Inferior parietal cortex (tissue), 1 donor: ENCODE results near the gene SLC22A4.
A peak's percentile ranks its signal among the peaks of the same experiment; 100 is the strongest.

Experiments used
- DNase-seq: peaks from one replicate; pipeline ENCODE4 v3.0.0-alpha.2; 2016; ENCODE audit errors: extremely low spot score

The SLC22A4 gene

DNA sequence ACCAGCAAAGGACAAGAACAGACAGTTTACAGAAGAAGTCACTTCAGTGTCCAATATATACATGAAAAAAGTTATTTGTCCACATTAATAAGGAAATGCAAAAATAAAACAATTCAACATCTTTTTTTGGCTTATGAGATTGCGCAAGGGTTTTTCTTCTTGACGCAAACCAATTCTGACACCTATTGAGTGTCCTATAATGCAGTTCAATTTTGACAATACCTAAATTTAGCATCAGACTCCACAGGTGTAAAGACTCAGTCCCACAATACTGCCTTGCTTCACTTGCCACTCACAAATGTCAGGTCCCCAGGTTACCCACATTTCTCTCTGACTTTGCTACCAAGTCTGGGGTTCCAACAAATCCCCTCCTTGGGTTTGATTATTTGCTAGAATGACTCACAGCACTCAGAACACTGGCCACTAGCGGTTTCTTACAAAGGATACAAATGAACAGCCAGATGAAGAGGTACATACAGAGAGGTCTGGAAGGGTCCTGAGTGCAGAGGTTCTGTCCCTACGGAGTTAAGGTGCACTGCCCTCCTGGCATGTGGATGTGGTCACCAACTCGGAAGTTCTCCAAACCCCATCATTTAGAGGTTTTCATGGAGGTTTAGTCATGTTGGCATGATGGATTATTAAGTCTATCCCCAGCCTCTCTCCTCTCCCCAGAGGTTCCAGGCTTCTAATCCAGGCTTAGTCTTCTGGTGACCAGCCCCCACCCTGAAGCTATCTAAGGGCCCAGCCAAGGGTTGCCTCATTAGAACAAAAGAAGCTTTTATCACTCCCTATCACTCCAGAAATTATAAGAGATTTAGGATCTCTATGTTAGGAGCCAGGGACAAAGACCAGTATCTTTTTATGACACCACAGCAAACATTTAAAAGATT, 48.3 kb downstream of the SLC22A4 start:
- DNase-seq = no peak

DNA sequence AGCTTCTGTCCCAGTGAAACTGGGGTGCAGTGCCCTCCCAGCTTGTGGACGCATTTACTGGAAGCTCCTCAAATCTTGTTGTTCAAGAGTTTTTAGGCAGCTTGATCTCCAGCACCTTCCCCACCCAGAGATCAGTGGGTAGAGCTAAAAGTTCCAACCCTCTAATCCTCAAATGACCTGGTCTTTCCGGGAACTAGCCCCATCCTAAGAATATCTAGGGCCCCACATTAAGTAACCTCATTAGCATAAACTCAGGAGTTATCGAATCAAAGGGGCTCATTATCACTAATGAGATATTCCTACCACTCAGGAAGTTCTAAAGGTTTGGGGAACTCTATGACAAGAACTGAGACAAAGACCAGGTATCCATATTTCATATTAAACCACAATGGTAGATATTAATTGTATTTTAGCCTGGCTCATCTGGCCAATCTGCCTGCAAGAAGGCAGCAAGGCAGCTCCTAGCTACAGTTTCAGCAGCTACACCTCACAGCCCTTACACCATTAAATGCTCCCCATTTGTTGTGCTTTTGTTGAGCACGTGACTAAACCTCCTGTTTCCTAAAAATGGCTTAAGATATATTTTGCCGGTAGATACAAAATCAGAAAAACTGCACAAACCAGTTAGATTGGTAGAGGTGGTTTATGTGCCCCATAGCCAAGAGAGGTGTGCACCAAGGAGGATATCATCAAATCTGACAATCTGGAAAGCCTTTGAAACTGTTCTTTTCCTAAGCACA, 50.8 kb downstream of the SLC22A4 start:
- no peak for DNase-seq

DNA sequence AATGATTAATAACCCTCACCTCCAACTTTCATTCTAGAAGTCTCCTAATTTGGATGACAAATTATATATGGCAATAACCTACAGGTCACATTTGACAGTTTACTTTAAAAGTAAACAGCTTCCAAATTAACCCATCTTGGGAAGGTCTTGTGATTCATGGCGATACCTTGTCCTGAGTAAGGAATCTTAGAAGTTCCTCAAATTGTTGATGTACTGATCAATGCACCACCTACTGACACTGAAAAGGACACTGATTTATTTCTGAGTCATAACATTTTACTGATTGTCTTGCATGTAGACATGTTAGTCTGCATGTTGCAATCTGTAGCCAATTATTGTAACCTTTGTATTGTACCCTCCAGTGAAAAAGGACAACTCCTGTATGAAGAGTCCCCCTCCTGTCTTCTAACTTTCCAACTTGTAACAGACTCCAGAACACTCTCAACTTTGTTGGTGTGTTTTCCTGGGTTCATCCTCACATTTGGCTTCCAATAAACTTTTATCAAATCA, 59.3 kb downstream of the SLC22A4 start:
- DNase-seq = no peak

DNA sequence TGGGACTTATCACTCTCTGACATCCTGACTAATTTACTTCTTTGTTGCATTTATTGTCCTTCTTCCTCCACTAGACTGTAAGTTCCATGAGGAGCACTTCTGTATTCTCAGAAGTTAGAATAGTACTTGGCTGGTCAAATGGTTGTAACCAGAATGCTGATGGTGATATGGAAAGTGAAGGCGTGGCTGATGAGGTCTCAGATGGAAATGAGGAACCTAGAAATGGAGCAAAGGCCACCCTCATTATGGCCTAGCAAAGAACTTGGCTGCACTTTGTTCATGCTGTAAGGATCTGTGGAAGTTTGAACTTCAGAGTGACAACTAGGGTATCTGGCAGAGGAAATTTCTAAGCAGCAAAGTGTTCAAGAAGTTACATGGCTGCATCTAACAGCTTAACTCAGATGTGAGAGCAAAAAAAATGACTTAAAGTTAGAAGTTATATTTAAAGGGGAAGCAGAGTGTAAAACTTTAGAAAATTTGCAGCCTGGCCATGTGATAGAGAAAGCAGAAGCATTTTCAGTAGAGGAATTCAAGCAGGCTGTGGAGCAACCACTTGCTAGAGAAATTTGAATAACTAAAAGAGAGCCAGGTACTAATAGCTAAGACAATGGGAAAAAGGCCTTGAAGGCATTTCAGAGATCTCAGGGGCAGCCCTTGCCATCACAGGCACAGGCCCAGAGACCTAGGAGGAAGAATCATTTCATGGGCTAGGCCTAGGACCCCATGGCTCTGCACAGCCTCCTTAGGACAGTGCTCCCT, 60.4 kb downstream of the SLC22A4 start:
- no peak for DNase-seq

DNA sequence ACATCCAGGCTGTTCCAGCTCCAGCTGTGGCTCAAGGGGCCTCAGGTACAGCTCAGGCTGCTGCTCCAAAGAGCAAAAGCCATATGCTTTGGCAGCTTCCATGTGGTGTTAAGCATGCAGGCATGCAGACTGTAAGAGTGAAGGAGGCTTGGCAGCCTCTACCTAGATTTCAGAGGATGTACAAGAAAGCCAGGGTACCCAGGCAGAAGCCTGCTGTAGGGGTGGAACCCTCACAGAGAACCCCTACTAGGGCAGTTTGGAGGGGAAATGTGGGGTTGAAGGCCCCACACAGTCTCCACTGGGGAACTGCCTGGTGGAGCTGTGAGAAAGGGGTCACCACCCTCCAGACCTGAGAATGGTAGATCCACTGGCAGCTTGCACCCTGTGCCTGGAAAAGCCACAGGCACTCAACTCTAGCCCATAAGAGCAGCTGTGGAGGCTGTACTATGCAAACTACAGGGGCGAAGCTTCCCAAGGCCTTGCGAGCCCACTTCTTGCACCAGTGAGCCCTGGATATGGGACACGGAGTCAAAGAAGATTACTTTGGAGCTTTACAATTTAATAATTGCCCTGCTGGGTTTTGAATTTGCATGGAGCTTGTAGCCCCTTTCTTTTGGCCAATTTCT, 61.1 kb downstream of the SLC22A4 start:
- no peak for DNase-seq

DNA sequence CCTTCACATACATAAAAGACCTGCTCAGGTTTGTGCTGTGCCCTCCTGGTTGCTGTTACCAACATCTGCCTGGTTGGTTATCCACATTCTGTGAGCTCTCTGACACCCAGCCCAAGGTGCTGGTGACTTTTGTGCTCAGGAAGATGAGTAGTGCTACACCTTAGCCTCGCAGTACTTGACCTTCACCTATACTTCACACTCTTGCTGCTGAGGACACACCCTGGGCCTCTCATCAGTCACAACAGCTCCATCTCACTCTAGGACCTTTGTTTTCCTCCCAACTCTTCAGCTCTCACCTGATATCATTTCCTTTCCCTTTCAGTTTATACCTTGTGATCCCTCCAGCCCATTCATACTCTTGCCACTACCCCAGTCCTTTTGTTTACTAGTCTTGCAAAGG, 64.6 kb downstream of the SLC22A4 start:
- DNase-seq = no peak

DNA sequence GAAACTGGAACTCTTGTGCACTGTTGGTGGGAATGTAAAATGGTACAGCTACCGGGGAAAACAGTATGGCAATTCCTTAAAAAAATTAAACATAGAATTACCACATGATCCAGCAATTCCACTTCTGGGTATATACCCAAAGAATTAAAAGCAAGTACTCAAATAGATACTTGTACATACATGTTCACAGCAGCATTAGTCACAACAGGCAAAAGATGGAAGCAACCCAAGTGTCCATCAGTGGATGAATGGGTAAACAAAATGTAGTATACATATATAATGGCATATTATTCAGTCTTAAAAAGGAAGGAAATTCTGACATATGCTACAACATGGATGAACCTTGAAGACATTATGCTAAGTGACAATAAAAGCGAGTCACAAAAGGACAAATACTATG, 67.9 kb downstream of the SLC22A4 start:
- DNase-seq = no peak

DNA sequence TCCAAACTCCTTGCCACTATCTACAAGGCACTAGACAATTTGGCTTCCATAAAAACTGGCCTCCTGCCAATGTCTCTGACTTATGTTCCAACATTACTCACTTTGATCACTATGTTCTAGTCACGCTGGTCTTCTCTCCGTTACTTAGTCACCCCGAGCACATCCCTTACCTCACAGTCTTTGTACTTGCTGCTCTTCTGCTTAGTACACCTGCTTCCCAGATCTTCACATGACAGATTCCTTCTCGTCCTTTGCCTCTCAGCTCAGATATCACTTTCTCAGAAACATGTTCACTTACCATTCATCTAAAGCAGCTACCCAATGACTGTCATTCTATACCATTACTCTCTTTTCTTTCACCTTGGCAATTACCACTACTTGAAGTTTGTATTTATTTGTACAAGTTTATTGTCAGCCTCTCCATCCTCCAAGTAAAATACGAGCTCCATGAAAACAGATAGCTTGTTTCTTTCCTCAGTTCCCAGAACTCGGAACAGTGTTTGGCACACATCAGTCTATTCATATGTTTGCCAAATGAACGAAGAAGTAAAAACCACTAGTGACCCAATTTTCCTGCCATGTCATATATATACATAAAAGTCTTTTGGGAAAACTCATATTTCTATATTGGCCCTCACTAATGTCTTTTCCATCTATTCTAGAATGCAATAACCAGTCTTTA, 69.4 kb downstream of the SLC22A4 start:
- no peak for DNase-seq

DNA sequence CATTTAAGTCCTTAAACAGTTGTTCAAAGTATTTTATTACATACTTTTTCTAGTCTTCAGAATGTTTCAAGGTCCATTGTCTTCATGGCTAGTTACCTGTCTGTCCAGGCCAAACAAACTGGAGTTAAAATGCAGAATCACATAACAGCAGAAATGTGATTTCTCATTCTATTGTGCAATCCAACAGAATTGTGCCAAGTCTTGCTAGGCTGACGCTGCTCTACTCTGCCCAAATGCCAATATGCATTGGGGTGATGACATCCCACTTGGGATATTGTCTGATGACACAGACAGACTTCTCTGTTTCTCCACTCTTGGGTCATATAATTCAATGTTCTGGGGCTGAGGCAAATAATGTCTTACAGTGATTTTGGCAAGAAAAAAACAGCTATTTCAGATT, 70.1 kb downstream of the SLC22A4 start:
- no peak for DNase-seq

DNA sequence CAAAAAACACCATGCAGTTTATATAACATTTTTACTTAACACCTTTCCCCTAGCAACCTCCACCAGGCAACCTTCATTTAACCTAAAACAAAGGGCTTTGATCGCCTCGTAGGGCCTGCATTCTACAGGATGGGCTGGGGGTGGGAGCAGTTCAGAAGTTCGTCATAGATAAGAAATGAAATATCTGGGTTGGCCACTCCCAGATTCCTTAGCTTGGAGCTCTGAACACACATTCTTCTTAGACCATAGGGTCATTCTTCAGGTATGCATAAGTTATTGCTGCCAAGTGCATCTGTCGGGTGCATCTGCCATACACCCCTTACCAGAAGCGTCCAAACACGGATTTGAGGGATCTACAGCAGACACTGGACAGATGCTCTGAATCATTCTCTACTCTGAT, 71.0 kb downstream of the SLC22A4 start:
- no peak for DNase-seq

DNA sequence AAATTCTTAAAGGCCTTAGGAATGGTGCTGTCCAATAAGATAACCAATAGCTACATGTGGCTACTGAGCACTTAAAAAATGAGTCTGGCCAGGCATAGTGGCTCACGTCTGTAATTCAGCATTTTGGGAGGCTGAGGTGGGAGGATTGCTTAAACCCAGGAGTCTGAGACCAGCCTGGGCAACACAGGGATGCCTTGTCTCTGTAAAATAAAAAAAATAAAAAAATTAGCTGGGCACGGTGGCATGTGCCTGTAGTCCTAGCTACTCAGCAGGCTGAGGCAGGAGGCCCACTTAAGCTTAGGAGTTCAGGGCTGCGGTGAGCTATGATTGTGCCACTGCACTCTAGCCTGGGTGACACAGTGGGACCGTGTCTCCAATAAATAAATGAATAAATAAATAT, 74.0 kb downstream of the SLC22A4 start:
- DNase-seq = no peak

DNA sequence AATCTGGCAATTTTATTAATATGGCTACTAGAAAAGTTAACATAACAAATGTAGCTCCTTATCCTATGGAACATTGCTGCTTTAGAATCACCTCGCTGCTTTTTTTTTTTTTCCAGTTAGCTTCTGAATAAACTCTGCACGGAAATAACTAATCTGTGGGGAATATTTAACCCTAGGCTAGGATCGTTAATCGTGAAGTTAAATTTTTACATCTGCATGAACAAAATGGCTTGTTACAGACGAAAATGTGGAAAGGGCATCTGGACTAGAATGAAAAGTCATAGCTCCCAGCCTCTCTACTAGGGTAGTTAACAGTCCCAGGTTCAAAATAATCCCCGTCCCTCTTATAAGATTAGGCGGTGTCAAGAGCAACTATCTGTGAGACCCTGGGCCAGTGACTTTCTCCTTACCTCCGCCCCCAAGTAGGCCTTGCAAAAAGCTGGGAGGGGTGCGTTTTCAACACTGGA, 74.8 kb downstream of the SLC22A4 start:
- peak; percentile 52 for DNase-seq

DNA sequence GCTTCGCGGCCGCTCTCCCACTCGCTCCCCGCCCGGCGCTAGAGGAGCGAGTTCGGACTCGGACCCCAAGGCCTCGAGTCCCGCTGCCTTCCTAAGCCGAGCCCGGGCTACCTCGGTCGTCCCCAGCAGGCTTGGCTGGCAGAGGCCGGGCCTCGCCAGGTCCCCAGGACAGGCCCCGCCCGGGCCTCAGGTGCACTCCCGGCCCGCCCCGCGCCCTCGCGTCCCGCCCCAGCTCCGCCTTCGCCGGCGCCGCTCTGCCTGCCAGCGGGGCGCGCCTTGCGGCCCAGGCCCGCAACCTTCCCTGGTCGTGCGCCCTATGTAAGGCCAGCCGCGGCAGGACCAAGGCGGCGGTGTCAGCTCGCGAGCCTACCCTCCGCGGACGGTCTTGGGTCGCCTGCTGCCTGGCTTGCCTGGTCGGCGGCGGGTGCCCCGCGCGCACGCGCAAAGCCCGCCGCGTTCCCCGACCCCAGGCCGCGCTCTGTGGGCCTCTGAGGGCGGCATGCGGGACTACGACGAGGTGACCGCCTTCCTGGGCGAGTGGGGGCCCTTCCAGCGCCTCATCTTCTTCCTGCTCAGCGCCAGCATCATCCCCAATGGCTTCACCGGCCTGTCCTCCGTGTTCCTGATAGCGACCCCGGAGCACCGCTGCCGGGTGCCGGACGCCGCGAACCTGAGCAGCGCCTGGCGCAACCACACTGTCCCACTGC, 75.4 kb downstream of the SLC22A4 start, which contains the start of gene SLC22A5:
Gene SLC22A5 (plus strand): TSS at position 237 of the 707 bp plus-strand sequence. CDS start 263 bp downstream, at position 500.
- peak; percentile 50 for DNase-seq

DNA sequence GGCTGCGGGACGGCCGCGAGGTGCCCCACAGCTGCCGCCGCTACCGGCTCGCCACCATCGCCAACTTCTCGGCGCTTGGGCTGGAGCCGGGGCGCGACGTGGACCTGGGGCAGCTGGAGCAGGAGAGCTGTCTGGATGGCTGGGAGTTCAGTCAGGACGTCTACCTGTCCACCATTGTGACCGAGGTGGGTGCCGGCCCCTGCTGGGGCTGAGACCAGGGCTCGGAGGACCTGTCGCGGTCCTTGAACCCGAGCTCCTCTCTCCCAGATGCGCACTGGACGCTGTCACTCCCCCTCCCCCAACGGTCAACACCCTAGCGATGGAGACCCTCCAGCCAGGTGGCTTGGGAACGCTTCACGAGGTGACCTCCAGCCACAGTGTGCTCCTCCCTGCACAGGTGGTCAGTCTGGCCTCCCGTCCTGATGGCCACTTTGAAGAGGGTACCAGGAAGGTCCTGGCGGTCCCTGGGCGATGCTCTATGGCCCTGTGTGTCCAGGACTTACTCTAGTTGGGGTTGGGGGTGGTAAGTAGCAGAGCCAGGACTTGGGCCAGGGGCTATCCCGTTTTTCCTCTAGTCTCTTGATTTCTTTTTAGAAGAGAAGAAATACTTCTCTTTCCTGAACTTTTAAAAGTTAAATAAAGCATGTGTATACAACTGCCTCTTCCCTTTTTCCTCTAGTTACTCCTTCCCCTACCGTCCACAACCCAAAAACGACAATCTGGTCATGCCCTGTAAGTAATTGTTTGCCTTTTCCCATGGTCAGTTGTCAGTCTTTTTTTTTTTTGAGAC, 76.2 kb downstream of the SLC22A4 start:
- no peak for DNase-seq

DNA sequence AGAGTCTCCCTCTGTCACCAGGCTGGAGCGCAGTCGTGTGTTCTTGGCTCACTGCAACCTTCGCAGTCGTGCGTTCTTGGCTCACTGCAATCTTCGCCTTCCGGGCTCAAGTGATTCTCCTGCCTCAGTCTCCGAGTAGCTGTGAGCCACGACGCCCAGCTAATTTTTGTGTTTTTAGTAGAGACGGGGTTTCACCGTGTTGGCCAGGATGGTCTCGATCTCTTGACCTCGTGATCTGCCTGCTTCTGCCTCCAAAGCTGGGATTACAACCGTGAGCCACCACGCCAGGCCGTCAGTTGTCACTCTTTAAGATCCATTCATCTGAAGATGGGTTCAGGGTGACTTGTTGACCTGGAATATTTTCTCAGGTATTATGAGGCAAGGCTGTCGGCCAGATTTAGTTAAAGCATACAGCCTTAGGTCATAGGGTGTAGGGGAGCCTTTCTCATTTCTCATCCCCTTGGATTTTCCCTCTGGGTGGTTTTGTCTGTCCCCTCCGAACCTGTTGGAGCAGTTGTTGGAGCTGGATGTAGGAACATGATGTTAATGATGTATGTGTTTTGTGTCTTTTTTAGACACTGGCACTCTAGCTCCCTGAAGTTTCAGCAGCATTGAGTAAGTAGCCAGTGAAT, 76.9 kb downstream of the SLC22A4 start:
- no peak for DNase-seq

DNA sequence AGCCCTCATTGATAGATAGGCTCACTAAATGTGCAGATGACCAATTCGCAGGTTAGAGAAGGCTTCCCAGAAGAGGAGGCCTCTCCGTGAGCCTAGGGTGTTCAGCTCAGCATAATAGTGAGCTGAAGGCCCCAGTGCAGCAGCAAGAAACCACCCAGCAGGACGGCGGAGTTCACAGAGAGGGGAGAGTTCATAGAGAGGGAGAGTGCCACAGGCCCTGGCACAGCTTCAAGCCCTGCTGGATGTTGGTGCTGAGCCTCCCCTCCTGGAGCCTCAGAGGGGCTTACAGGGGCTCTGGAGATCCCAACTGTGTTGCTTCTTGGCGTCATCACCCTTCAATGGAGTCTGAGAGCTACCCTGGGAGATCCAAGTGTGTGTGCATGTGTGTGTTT, 77.4 kb downstream of the SLC22A4 start:
- DNase-seq = no peak

DNA sequence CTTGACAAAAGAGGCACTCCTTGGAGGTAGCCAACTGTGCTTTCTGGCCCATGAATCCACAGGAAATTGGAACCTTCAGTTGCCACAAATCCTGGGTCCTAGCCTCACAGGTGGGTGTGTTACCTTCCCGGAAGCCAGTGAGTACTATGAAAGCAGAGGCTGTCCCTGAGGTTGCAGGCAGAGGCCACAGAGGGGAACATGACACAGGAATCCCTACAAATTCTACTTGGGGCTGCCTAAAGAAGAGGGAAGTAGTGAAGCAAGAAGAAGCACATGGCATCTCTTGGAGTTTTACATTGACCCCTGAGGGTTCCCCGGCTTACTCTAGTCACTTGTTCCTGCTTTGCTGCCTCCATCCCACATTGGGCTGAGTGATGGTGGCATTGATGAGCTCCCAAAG, 77.9 kb downstream of the SLC22A4 start:
- no peak for DNase-seq

DNA sequence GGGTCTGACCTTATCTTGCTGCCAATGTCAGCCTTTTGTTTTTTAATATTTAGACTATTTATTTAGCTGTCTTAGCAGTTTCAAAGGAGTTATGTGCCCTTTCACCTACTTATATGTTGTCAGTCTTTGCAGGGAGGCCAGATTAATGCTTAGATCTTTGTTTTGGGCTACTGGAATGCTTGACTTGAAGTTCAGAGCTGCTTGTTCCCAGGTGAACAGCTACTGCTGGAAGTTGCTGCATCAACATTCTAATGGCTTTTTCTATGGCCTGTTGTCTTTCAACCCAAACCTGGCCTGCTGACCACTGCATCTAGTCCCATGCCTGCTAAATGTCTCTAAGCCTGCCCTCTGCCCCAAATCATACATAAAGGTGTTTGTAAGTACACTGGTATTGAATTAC, 78.3 kb downstream of the SLC22A4 start:
- no peak for DNase-seq

DNA sequence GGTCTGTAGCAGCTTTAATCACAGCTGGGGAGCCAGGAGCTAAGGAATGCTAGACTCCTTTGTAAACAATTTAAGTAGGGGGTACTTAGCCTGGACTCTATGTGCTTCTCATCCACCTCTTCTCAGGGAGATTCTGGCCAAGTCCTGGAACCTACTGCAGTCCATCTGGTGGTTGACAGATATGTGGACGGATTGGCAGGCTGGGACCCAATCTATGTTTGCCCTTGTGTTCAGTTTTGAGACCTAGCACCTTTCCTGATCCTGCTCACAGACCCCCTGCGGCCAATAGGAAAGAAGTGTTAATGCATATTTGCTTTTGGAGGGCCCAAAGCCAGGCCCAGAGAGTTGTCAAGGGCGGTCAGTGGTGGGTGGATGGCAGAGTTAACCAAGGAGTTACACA, 81.8 kb downstream of the SLC22A4 start:
- no peak for DNase-seq
